HEK293 (cell line): ENCODE measurements around the gene ACP7.

Source experiments
- CTCF ChIA-PET: fragments of 350-600 bp; formaldehyde crosslinking; extraction: SDS; loops from one replicate; lab custom pipeline; 2021; ENCODE audit warnings: antibody characterized with exemption; lab: Yijun Ruan, JAX
- POLR2A ChIA-PET: fragments of 300-600 bp; formaldehyde crosslinking; extraction: SDS; loops from one replicate; lab custom pipeline; 2020; ENCODE audit warnings: antibody characterized with exemption, inconsistent platforms; lab: Yijun Ruan, JAX
- H3K27ac ChIP-seq: fragments of 200-500 bp; sonication (Bioruptor generic); 2 replicates; pipeline ENCODE4 v1.5.1; 2014; ENCODE audit warnings: low read depth, low read length, control low read depth, inconsistent platforms; ENCODE audit errors: extremely low read depth
- H3K36me3 ChIP-seq, 2 experiments: fragments of 200-500 bp in 1 of 2; sonication (Bioruptor generic) in 1 of 2; 1 replicate in 1 of 2; 2 replicates in 1 of 2; pipeline ENCODE4 v1.5.1; 2014 to 2017; ENCODE audit warnings: inconsistent platforms in 2 of 2, low read length in 2 of 2; ENCODE audit not compliant: control insufficient read depth in 2 of 2, insufficient read depth in 1 of 2
- H3K4me1 ChIP-seq: fragments of 200-500 bp; sonication (Bioruptor generic); 2 replicates; pipeline ENCODE4 v1.5.1; 2014; ENCODE audit warnings: mild to moderate bottlenecking, low read length, inconsistent platforms; ENCODE audit not compliant: control insufficient read depth, insufficient read depth
- H3K4me3 ChIP-seq: 2 replicates; pipeline ENCODE4 v1.5.1; 2011; ENCODE audit warnings: low read depth, mild to moderate bottlenecking, control low read depth, low read length, moderate library complexity
- H3K9me3 ChIP-seq: fragments of 200-500 bp; sonication (Bioruptor generic); 2 replicates; pipeline ENCODE4 v1.5.1; 2014; ENCODE audit warnings: low read depth, low read length, inconsistent platforms; ENCODE audit not compliant: control insufficient read depth, insufficient read depth
- GFI1B ChIP-seq: fragments of 450-650 bp; formaldehyde crosslinking; IDR thresholded peaks from 2 replicates; pipeline ENCODE4 v1.5.1; 2016; ENCODE audit warnings: missing biosample characterization, missing genetic modification characterization
- GLIS2 ChIP-seq: fragments of 450-650 bp; formaldehyde crosslinking; IDR thresholded peaks from 2 replicates; pipeline ENCODE4 v1.5.1; 2016; ENCODE audit warnings: missing biosample characterization, missing genetic modification characterization
- IKZF3 ChIP-seq: fragments of 450-650 bp; IDR thresholded peaks from 2 replicates; pipeline ENCODE4 v1.5.0; 2018; ENCODE audit warnings: missing biosample characterization, mild to moderate bottlenecking, missing genetic modification characterization, moderate library complexity
- SETDB1 ChIP-seq: IDR thresholded peaks from one replicate; pipeline ENCODE4 v1.6.1; 2017; ENCODE audit warnings: mild to moderate bottlenecking, low read length, moderate library complexity, mixed read lengths; ENCODE audit not compliant: insufficient read length
- TCF7L2 ChIP-seq: IDR thresholded peaks from 2 replicates; pipeline ENCODE4 v1.6.1; 2011; ENCODE audit warnings: low read depth, mild to moderate bottlenecking, inconsistent platforms, low read length, moderate library complexity, borderline replicate concordance
- TRIM28 ChIP-seq: IDR thresholded peaks from 2 replicates; pipeline ENCODE4 v1.6.1; 2011; ENCODE audit warnings: low read length, control low read depth, borderline replicate concordance
- ZBTB17 ChIP-seq: fragments of 450-650 bp; formaldehyde crosslinking; IDR thresholded peaks from 2 replicates; pipeline ENCODE4 v1.5.1; 2016; ENCODE audit warnings: missing biosample characterization, missing genetic modification characterization
- ZBTB20 ChIP-seq: fragments of 450-650 bp; formaldehyde crosslinking; IDR thresholded peaks from 2 replicates; pipeline ENCODE4 v1.5.1; 2016; ENCODE audit warnings: missing biosample characterization, missing genetic modification characterization
- ZFP37 ChIP-seq: fragments of 450-650 bp; formaldehyde crosslinking; IDR thresholded peaks from 2 replicates; pipeline ENCODE4 v1.5.1; 2016; ENCODE audit warnings: missing biosample characterization, missing genetic modification characterization
- ZIC2 ChIP-seq: fragments of 450-650 bp; formaldehyde crosslinking; IDR thresholded peaks from 2 replicates; pipeline ENCODE4 v1.5.1; 2016; ENCODE audit warnings: missing biosample characterization, missing genetic modification characterization
- ZNF350 ChIP-seq: fragments of 450-650 bp; formaldehyde crosslinking; IDR thresholded peaks from 2 replicates; pipeline ENCODE4 v1.5.0; 2017; ENCODE audit warnings: missing biosample characterization, mild to moderate bottlenecking, missing genetic modification characterization
- ZNF404 ChIP-seq: fragments of 450-650 bp; formaldehyde crosslinking; IDR thresholded peaks from 2 replicates; pipeline ENCODE4 v1.5.1; 2017; ENCODE audit warnings: missing biosample characterization, missing genetic modification characterization
- ZNF791 ChIP-seq: fragments of 450-650 bp; formaldehyde crosslinking; IDR thresholded peaks from 2 replicates; pipeline ENCODE4 v1.5.1; 2016; ENCODE audit warnings: missing biosample characterization, missing genetic modification characterization
- ZSCAN23 ChIP-seq: fragments of 450-650 bp; formaldehyde crosslinking; IDR thresholded peaks from 2 replicates; pipeline ENCODE4 v1.5.1; 2016; ENCODE audit warnings: missing biosample characterization, missing genetic modification characterization
- TF ChIP-seq, protein P1 (sequence below): fragments of 450-650 bp; formaldehyde crosslinking; IDR thresholded peaks from 2 replicates; pipeline ENCODE4 v1.5.1; 2016; ENCODE audit warnings: missing biosample characterization, missing genetic modification characterization
- TF ChIP-seq, protein P2 (sequence below): fragments of 450-650 bp; formaldehyde crosslinking; IDR thresholded peaks from 2 replicates; pipeline ENCODE4 v1.5.1; 2016; ENCODE audit warnings: missing biosample characterization, missing genetic modification characterization
- TF ChIP-seq, protein P3 (sequence below): fragments of 450-650 bp; formaldehyde crosslinking; IDR thresholded peaks from 2 replicates; pipeline ENCODE4 v1.5.1; 2016; ENCODE audit warnings: missing biosample characterization, missing genetic modification characterization
- TF ChIP-seq, protein P4 (sequence below): fragments of 450-650 bp; formaldehyde crosslinking; IDR thresholded peaks from 2 replicates; pipeline ENCODE4 v1.5.1; 2016; ENCODE audit warnings: missing biosample characterization, missing genetic modification characterization
- TF ChIP-seq, protein P5 (sequence below): fragments of 450-650 bp; formaldehyde crosslinking; IDR thresholded peaks from 2 replicates; pipeline ENCODE4 v1.5.1; 2016; ENCODE audit warnings: missing biosample characterization, missing genetic modification characterization
- TF ChIP-seq, protein P6 (sequence below): fragments of 450-650 bp; formaldehyde crosslinking; IDR thresholded peaks from 2 replicates; pipeline ENCODE4; 2016; ENCODE audit warnings: missing biosample characterization, missing genetic modification characterization

ACP7 gene

DNA sequence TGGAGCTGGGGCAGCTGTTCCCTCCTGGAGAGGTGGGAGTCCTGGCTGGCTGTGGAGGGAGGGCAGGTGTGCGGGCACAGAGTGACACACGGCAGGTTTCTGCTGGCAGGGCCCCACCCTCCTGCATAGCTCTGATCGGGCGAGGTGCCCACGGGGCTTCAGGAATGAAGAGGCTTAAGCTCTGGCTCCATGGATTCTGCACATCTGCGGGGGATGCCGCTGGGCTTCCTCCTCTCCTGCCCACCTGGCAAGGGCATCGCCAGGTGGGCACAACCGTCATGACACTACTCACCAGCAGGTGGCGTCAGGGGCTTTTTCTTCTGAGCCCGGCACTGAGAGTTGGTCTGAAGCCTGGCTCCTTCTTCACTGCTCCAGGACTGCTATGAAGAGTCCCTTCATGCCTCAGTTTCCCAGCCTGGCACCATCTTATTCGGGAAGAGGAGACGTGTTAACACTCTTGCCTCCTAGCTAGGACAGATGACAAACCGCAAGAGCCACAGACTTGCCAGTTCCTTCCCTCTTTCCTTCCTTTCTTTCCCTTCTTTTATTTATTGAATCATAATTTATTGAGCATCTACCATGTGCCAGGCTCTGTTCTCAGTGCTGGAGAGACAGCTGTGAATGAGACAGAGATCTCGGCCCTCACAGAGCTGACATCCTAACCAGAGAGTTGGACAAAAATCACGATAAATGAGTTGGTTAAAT lies 26.2 kb downstream of the ACP7 start (continued):
- TF ChIP-seq, protein P1, sequence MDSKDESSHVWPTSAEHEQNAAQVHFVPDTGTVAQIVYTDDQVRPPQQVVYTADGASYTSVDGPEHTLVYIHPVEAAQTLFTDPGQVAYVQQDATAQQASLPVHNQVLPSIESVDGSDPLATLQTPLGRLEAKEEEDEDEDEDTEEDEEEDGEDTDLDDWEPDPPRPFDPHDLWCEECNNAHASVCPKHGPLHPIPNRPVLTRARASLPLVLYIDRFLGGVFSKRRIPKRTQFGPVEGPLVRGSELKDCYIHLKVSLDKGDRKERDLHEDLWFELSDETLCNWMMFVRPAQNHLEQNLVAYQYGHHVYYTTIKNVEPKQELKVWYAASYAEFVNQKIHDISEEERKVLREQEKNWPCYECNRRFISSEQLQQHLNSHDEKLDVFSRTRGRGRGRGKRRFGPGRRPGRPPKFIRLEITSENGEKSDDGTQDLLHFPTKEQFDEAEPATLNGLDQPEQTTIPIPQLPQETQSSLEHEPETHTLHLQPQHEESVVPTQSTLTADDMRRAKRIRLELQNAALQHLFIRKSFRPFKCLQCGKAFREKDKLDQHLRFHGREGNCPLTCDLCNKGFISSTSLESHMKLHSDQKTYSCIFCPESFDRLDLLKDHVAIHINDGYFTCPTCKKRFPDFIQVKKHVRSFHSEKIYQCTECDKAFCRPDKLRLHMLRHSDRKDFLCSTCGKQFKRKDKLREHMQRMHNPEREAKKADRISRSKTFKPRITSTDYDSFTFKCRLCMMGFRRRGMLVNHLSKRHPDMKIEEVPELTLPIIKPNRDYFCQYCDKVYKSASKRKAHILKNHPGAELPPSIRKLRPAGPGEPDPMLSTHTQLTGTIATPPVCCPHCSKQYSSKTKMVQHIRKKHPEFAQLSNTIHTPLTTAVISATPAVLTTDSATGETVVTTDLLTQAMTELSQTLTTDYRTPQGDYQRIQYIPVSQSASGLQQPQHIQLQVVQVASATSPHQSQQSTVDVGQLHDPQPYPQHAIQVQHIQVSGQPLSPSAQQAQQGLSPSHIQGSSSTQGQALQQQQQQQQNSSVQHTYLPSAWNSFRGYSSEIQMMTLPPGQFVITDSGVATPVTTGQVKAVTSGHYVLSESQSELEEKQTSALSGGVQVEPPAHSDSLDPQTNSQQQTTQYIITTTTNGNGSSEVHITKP (tag by site-specific recombination), result no peak

DNA sequence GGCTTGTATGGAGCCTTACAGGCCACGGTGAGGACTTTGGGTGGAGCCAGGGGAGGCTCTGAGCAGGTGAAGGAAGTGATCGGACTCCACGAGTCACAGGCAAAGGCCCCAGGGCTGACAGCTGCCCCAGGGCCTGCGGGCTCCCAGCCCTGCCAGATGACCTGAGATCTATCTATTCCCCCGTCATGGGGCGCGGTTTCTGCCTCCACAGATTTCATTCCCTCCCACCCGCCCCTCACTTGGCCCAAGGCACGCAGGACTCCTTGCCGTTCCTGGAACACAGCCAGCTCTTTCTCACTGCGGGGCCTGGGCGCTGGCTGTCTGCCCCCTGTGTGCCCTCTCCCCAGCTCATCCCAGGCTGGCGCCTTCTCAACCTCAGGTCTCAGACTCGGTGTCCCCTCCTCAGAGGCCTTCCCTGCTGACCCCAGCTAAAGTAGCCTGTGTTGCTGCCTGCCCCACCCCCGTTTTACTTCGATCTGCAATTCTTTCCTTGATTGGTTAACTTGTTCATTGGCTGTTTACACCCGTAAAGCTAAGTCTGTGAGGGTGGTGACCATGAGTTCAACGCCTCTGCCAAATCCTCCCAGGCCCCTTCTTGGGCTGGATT lies 27.5 kb downstream of the ACP7 start:
- Histone ChIP-seq H3K36me3 (no peaks in the 10 kb centered on the region; a peak in 1 of 3 replicates), H3K4me3 (no peak overlapping the region), H3K4me1 (peaks cover 7% of the 10 kb centered on the region; the same call in 1 of the 2 replicates), H3K9me3 (no peaks in the 10 kb centered on the region), H3K27ac (no peak overlapping the region)
- CTCF ChIA-PET, result interaction anchor here (0.6 to 6.5 kb wide), 23 partner anchors 10 to 616 kb away, joined by 3 to 86 read pairs (median 5); partner anchors contain the start of gene PAK4
- POLR2A ChIA-PET, result interaction anchor here (0.8 to 1.2 kb wide), 3 partner anchors 14 to 235 kb away, joined by 3 to 5 read pairs (median 4); partner anchors contain the start of gene PAK4
- TF ChIP-seq ZNF791 (no peak), ZBTB17 (tag by site-specific recombination) (peak; percentile 18; the same call in 1 of the 2 replicates), SETDB1 (no peak), TCF7L2 (no peak), ZIC2 (tag by site-specific recombination) (peak; percentile 65), ZNF404 (tag by site-specific recombination) (no peak), ZFP37 (no peak), IKZF3 (tag by site-specific recombination) (no peak), ZSCAN23 (no peak), ZNF350 (tag by site-specific recombination) (no peak), TRIM28 (no peak), ZBTB20 (tag by site-specific recombination) (no peak), GFI1B (tag by site-specific recombination) (no peak), GLIS2 (tag by site-specific recombination) (peak; percentile 36; the same call in 1 of the 2 replicates)
- TF ChIP-seq, protein P2, sequence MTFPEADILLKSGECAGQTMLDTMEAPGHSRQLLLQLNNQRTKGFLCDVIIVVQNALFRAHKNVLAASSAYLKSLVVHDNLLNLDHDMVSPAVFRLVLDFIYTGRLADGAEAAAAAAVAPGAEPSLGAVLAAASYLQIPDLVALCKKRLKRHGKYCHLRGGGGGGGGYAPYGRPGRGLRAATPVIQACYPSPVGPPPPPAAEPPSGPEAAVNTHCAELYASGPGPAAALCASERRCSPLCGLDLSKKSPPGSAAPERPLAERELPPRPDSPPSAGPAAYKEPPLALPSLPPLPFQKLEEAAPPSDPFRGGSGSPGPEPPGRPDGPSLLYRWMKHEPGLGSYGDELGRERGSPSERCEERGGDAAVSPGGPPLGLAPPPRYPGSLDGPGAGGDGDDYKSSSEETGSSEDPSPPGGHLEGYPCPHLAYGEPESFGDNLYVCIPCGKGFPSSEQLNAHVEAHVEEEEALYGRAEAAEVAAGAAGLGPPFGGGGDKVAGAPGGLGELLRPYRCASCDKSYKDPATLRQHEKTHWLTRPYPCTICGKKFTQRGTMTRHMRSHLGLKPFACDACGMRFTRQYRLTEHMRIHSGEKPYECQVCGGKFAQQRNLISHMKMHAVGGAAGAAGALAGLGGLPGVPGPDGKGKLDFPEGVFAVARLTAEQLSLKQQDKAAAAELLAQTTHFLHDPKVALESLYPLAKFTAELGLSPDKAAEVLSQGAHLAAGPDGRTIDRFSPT (tag by site-specific recombination), result no peak
- TF ChIP-seq, protein P3, sequence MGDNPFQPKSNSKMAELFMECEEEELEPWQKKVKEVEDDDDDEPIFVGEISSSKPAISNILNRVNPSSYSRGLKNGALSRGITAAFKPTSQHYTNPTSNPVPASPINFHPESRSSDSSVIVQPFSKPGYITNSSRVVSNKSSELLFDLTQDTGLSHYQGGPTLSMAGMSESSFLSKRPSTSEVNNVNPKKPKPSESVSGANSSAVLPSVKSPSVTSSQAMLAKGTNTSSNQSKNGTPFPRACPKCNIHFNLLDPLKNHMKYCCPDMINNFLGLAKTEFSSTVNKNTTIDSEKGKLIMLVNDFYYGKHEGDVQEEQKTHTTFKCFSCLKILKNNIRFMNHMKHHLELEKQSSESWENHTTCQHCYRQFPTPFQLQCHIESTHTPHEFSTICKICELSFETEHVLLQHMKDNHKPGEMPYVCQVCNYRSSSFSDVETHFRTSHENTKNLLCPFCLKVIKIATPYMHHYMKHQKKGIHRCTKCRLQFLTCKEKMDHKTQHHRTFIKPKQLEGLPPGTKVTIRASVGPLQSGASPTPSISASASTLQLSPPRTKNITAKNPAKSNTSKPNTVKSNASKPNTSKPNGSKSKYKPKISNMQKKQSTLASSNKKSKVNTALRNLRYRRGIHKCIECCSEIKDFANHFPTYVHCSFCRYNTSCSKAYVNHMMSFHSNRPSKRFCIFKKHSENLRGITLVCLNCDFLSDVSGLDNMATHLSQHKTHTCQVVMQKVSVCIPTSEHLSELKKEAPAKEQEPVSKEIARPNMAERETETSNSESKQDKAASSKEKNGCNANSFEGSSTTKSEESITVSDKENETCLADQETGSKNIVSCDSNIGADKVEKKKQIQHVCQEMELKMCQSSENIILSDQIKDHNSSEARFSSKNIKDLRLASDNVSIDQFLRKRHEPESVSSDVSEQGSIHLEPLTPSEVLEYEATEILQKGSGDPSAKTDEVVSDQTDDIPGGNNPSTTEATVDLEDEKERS (tag by site-specific recombination), result no peak
- TF ChIP-seq, protein P4, sequence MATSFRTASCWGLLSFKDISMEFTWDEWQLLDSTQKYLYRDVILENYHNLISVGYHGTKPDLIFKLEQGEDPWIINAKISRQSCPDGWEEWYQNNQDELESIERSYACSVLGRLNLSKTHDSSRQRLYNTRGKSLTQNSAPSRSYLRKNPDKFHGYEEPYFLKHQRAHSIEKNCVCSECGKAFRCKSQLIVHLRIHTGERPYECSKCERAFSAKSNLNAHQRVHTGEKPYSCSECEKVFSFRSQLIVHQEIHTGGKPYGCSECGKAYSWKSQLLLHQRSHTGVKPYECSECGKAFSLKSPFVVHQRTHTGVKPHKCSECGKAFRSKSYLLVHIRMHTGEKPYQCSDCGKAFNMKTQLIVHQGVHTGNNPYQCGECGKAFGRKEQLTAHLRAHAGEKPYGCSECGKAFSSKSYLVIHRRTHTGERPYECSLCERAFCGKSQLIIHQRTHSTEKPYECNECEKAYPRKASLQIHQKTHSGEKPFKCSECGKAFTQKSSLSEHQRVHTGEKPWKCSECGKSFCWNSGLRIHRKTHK (tag by site-specific recombination), result no peak
- TF ChIP-seq, protein P5, sequence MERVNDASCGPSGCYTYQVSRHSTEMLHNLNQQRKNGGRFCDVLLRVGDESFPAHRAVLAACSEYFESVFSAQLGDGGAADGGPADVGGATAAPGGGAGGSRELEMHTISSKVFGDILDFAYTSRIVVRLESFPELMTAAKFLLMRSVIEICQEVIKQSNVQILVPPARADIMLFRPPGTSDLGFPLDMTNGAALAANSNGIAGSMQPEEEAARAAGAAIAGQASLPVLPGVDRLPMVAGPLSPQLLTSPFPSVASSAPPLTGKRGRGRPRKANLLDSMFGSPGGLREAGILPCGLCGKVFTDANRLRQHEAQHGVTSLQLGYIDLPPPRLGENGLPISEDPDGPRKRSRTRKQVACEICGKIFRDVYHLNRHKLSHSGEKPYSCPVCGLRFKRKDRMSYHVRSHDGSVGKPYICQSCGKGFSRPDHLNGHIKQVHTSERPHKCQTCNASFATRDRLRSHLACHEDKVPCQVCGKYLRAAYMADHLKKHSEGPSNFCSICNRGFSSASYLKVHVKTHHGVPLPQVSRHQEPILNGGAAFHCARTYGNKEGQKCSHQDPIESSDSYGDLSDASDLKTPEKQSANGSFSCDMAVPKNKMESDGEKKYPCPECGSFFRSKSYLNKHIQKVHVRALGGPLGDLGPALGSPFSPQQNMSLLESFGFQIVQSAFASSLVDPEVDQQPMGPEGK (tag by site-specific recombination), result no peak
- TF ChIP-seq, protein P6, sequence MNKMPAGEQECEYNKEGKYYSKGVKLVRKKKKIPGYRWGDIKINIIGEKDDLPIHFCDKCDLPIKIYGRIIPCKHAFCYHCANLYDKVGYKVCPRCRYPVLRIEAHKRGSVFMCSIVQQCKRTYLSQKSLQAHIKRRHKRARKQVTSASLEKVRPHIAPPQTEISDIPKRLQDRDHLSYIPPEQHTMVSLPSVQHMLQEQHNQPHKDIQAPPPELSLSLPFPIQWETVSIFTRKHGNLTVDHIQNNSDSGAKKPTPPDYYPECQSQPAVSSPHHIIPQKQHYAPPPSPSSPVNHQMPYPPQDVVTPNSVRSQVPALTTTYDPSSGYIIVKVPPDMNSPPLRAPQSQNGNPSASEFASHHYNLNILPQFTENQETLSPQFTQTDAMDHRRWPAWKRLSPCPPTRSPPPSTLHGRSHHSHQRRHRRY (tag by site-specific recombination), result no peak
